CD14-positive monocyte (primary cell): ENCODE results near the gene SART1. TPM values are rescaled to one million over a fixed set of nuclear protein-coding genes. Genes with fewer than 3 reads are reported as not detected.

Experiments used
- DNase-seq, 3 donors: peaks; one replicate each; pipeline ENCODE4 v3.0.0-alpha.2; 2011 to 2022
- H2AFZ ChIP-seq: 2 replicates; pipeline ENCODE4 v1.6.0; 2012; ENCODE audit warnings: mild to moderate bottlenecking, low read depth, low read length, inconsistent platforms; ENCODE audit not compliant: insufficient read depth, poor library complexity, severe bottlenecking
- H3K27ac ChIP-seq, 2 donors: 1 replicate in 1 of 2; 2 replicates in 1 of 2; pipeline ENCODE4 v1.5.1; 2012 to 2013; ENCODE audit warnings: low read length in 2 of 2, control low read depth in 1 of 2, inconsistent platforms in 1 of 2, low read depth in 1 of 2, mild to moderate bottlenecking in 1 of 2
- H3K27me3 ChIP-seq, 2 donors: one replicate each; pipeline versions ENCODE4 v1.6.0 to v1.6.1; 2011 to 2013; ENCODE audit warnings: low read length in 2 of 2; ENCODE audit not compliant: control insufficient read depth in 2 of 2, insufficient read depth in 2 of 2
- H3K36me3 ChIP-seq, 2 donors: replicated peaks in 1 of 2; 1 replicate in 1 of 2; 2 replicates in 1 of 2; pipeline versions ENCODE4 v1.5.1 to v1.6.1; 2012 to 2013; ENCODE audit warnings: low read length in 2 of 2, control low read depth in 1 of 2, inconsistent platforms in 1 of 2, mild to moderate bottlenecking in 1 of 2; ENCODE audit not compliant: insufficient read depth in 2 of 2, control insufficient read depth in 1 of 2
- H3K4me1 ChIP-seq, 2 donors: 1 replicate in 1 of 2; 2 replicates in 1 of 2; pipeline versions ENCODE4 v1.5.1 to v1.6.1; 2012 to 2013; ENCODE audit warnings: low read length in 2 of 2, control low read depth in 1 of 2, inconsistent platforms in 1 of 2, mild to moderate bottlenecking in 1 of 2, moderate library complexity in 1 of 2; ENCODE audit not compliant: insufficient read depth in 2 of 2, control insufficient read depth in 1 of 2
- H3K4me2 ChIP-seq: replicated peaks from 2 replicates; pipeline ENCODE3; 2012; ENCODE audit warnings: low read length, moderate library complexity, mild to moderate bottlenecking; ENCODE audit not compliant: poor library complexity, severe bottlenecking; ENCODE audit errors: extremely low read depth
- H3K4me3 ChIP-seq, 3 experiments: fragments of 200-600 bp in 1 of 3; sonication (generic) in 1 of 3; replicated peaks in 1 of 3; 1 replicate in 2 of 3; 2 replicates in 1 of 3; pipeline ENCODE4 v1.5.1; 2011 to 2013; ENCODE audit warnings: low read length in 3 of 3, mild to moderate bottlenecking in 3 of 3, control low read depth in 2 of 3, low read depth in 2 of 3, inconsistent platforms in 1 of 3, moderate library complexity in 1 of 3
- H3K79me2 ChIP-seq: 2 replicates; pipeline ENCODE4 v1.6.0; 2012; ENCODE audit warnings: mild to moderate bottlenecking, control low read depth, inconsistent platforms, low read length, moderate library complexity; ENCODE audit not compliant: insufficient read depth
- H3K9ac ChIP-seq: 2 replicates; pipeline ENCODE4 v1.6.0; 2017; ENCODE audit warnings: low read length, mild to moderate bottlenecking; ENCODE audit not compliant: insufficient read depth, poor library complexity, severe bottlenecking
- H3K9me3 ChIP-seq, 2 donors: replicated peaks in 1 of 2; 1 replicate in 1 of 2; 2 replicates in 1 of 2; pipeline versions ENCODE4 v1.5.1 to v1.6.1; 2012 to 2013; ENCODE audit warnings: low read length in 2 of 2, control low read depth in 1 of 2; ENCODE audit not compliant: control insufficient read depth in 1 of 2, insufficient read depth in 1 of 2
- H4K20me1 ChIP-seq: 2 replicates; pipeline ENCODE4 v1.6.0; 2012; ENCODE audit warnings: mild to moderate bottlenecking, low read length, control low read depth, moderate library complexity; ENCODE audit not compliant: insufficient read depth
- H3K27ac Mint-ChIP-seq, 7 donors: one replicate each; pipeline ENCODE4 v1.8.0; 2020; ENCODE audit warnings: mild to moderate bottlenecking in 7 of 7, mixed read lengths in 7 of 7, moderate library complexity in 6 of 7, inconsistent platforms in 2 of 7
- H3K27me3 Mint-ChIP-seq, 3 donors: one replicate each; pipeline ENCODE4 v1.8.0; 2021 to 2022; ENCODE audit warnings: low read depth in 3 of 3, mild to moderate bottlenecking in 3 of 3, mixed read lengths in 3 of 3, moderate library complexity in 3 of 3, inconsistent platforms in 1 of 3
- H3K36me3 Mint-ChIP-seq, 2 donors: one replicate each; pipeline ENCODE4 v1.8.0; 2020; ENCODE audit warnings: mixed read lengths in 2 of 2, inconsistent platforms in 1 of 2, mild to moderate bottlenecking in 1 of 2
- H3K4me1 Mint-ChIP-seq: one replicate; pipeline ENCODE4 v1.8.0; 2020; ENCODE audit warnings: mild to moderate bottlenecking, mixed read lengths
- H3K4me3 Mint-ChIP-seq, 2 donors: one replicate each; pipeline ENCODE4 v1.8.0; 2020; ENCODE audit warnings: mild to moderate bottlenecking in 2 of 2, mixed read lengths in 2 of 2, moderate library complexity in 1 of 2
- H3K9me3 Mint-ChIP-seq, 7 donors: one replicate each; pipeline ENCODE4 v1.8.0; 2020 to 2022; ENCODE audit warnings: mixed read lengths in 7 of 7, mild to moderate bottlenecking in 6 of 7, moderate library complexity in 6 of 7, inconsistent platforms in 2 of 7
- CTCF ChIP-seq: fragments of 200-600 bp; IDR thresholded peaks from one replicate; pipeline ENCODE4 v1.8.0; 2022; ENCODE audit warnings: antibody characterized with exemption, mild to moderate bottlenecking
- WGBS: methylation state at CpG from one replicate; pipeline ENCODE4 v1.1.5; 2013; ENCODE audit warnings: missing lambda C conversion rate; ENCODE audit not compliant: insufficient coverage; 5-methylcytosine and 5-hydroxymethylcytosine counted together
- intact Hi-C, 2 donors: fragments of 100-400 bp; cut with micrococcal nuclease; formaldehyde crosslinking; loops; one replicate each; pipeline versions ENCODE4 v1.15.0 to v1.15.1; 2023
- polyA plus RNA-seq, 3 donors: library from polyadenylated mRNA; depleted of rRNA in 1 of 3; unstranded in 2 of 3; stranded (reverse) in 1 of 3; fragments of 300-500 nt in 2 of 3; fragments of >200 nt in 1 of 3; fragmentation: Illumina TruSeq in 2 of 3; gene quantifications; 1 replicate in 2 of 3; 2 replicates in 1 of 3; pipeline ENCODE4 v1.2.3, GENCODE V29; 2012 to 2021

The SART1 gene
- polyA plus RNA-seq, 3 donors = 8.9 to 52.8 (median 16.1) TPM

GRCh38 chr11:65932558-65932919 lies 29.0 kb upstream of the SART1 start:
- no peaks in the 10 kb centered on the region for H4K20me1 ChIP-seq
- peaks cover 13 to 16% of the 10 kb centered on the region in 2 donors for H3K4me1 ChIP-seq
- H3K27me3 ChIP-seq = no peaks in the 10 kb centered on the region
- no peak overlapping the region for H3K4me3 ChIP-seq
- H3K9ac ChIP-seq = no peak overlapping the region
- Mint-ChIP-seq H3K9me3 (peaks cover 0 to 5% (median 0%) of the 10 kb centered on the region in 7 donors), H3K36me3 (no peaks in the 10 kb centered on the region), H3K27me3 (peaks cover 1 to 11% (median 3%) of the 10 kb centered on the region in 3 donors), H3K4me1 (peaks cover 25% of the 10 kb centered on the region), H3K4me3 (no peak overlapping the region), H3K27ac (peak overlapping the region in 1 of 7 donors; percentile 28)
- no peaks in the 10 kb centered on the region for H3K79me2 ChIP-seq
- intact Hi-C loops = no loop called here
- H3K9me3 ChIP-seq = no peaks in the 10 kb centered on the region
- no peak for DNase-seq
- peak; percentile 8 for TF ChIP-seq CTCF
- H3K36me3 ChIP-seq = no peaks in the 10 kb centered on the region
- WGBS = 82% methylated on average over 6 of the region's 9 CpGs
- no peak overlapping the region for H2AFZ ChIP-seq
- no peak overlapping the region for H3K4me2 ChIP-seq
- H3K27ac ChIP-seq = no peak overlapping the region

DNA sequence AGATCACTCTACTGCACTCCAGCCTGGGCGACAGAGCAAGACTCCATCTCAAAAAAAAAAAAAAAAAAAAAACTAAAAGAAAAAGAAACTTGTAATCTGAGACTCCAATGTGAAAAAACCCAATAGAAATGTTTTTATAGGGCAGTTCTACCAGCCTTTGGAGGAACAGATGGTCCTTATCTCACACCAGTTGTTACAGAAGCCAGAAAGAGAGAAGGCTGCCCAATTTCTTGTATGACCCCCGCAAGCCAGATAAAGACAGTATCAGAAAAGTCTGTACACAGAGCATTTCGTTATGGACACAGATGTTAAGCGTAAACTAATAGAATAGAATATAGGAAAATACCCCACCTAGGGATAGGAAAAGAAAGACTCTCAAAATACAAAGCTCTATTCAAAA lies 27.5 kb upstream of the SART1 start:
- WGBS = no CpG with 5 or more reads among the region's 4 CpGs
- intact Hi-C loops = no loop called here
- H3K4me2 ChIP-seq = no peak overlapping the region

More for the DNA sequence above, 27.5 kb upstream of the SART1 start:
- no peaks in the 10 kb centered on the region for H3K36me3 Mint-ChIP-seq
- DNase-seq = no peak
- Histone ChIP-seq H3K4me1 (peaks cover 0 to under 1% of the 10 kb centered on the region in 2 donors), H3K4me3 (no peak overlapping the region), H3K36me3 (no peaks in the 10 kb centered on the region), H3K79me2 (no peaks in the 10 kb centered on the region), H2AFZ (no peak overlapping the region), H3K27me3 (no peaks in the 10 kb centered on the region), H3K9me3 (no peaks in the 10 kb centered on the region), H3K9ac (no peak overlapping the region), H3K27ac (no peak overlapping the region), H4K20me1 (no peaks in the 10 kb centered on the region)
- no peak overlapping the region for H3K27ac Mint-ChIP-seq
- peaks cover 0 to 5% (median 0%) of the 10 kb centered on the region in 7 donors for H3K9me3 Mint-ChIP-seq
- H3K4me3 Mint-ChIP-seq = no peak overlapping the region
- H3K4me1 Mint-ChIP-seq = peaks cover 12% of the 10 kb centered on the region
- peaks cover 1 to 11% (median 3%) of the 10 kb centered on the region in 3 donors for H3K27me3 Mint-ChIP-seq
- TF ChIP-seq CTCF = no peak
